ENCODE measurements around the gene DDX51. TPM values are rescaled to one million over a fixed set of nuclear protein-coding genes. Genes with fewer than 3 reads are reported as not detected.

Gene DDX51
- total RNA-seq, 1 donor from 2014 or later = 18.9 TPM

DNA sequence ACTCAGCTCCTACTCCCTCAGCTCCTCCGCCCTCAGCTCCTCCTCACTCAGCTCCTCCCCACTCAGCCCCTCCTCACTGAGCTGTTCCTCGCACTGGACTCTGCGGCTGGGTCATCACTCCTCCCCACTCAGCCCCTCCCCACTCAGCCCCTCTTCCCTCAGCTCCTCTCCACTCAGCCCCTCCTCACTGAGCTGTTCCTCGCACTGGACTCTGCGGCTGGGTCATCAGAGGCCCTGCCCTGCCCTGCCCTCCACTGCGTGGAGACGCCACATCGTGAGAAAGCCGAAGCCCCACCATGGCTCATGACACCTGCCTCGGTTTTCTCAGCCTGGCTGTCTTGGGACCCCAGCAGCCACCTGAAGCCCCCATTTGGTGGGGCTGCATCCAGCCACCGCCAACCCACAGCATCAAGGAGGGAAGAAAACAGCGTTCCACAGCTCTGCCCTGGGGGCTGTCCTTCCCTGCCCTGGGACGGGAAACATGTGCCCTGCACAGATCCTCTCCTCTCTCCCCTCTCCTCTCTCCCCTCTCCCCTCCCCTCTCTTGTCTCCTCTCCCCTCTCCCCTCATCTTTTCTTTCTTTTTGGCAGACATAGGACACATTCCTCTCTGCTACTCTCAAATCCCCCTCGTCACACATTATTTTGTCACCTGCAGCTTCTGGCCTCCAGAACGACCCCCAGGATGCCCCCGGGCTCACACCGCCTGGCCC is 17.8 kb upstream of the DDX51 start:
- TF ChIP-seq, protein P1, sequence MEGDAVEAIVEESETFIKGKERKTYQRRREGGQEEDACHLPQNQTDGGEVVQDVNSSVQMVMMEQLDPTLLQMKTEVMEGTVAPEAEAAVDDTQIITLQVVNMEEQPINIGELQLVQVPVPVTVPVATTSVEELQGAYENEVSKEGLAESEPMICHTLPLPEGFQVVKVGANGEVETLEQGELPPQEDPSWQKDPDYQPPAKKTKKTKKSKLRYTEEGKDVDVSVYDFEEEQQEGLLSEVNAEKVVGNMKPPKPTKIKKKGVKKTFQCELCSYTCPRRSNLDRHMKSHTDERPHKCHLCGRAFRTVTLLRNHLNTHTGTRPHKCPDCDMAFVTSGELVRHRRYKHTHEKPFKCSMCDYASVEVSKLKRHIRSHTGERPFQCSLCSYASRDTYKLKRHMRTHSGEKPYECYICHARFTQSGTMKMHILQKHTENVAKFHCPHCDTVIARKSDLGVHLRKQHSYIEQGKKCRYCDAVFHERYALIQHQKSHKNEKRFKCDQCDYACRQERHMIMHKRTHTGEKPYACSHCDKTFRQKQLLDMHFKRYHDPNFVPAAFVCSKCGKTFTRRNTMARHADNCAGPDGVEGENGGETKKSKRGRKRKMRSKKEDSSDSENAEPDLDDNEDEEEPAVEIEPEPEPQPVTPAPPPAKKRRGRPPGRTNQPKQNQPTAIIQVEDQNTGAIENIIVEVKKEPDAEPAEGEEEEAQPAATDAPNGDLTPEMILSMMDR (IDR thresholded peaks at IDR 0.05; ENCODE audit: insufficient read depth, low read length, poor library complexity, severe bottlenecking) = no peak
- DNase-seq (ENCODE audit: low read depth) = no peak
- Histone ChIP-seq H3K4me3 (ENCODE audit: low read depth, low read length) (no peak overlapping the region), H3K27me3 (ENCODE audit: control insufficient read depth, insufficient read depth, low read length) (peaks cover 28% of the 10 kb centered on the region), H3K36me3 (ENCODE audit: control insufficient read depth, insufficient read depth, low read length) (no peaks in the 10 kb centered on the region)

- TF ChIP-seq, protein P1 (IDR thresholded peaks at IDR 0.05; ENCODE audit: insufficient read depth, low read length, poor library complexity, severe bottlenecking) = no peak
- Histone ChIP-seq H3K27me3 (ENCODE audit: control insufficient read depth, insufficient read depth, low read length) (peaks cover 28% of the 10 kb centered on the region), H3K36me3 (ENCODE audit: control insufficient read depth, insufficient read depth, low read length) (no peaks in the 10 kb centered on the region), H3K4me3 (ENCODE audit: low read depth, low read length) (no peak overlapping the region)
- DNase-seq (ENCODE audit: low read depth) = no peak
Observed at GRCh38 chr12:132161036-132161781, 17.1 kb upstream of the DDX51 start.

DNA sequence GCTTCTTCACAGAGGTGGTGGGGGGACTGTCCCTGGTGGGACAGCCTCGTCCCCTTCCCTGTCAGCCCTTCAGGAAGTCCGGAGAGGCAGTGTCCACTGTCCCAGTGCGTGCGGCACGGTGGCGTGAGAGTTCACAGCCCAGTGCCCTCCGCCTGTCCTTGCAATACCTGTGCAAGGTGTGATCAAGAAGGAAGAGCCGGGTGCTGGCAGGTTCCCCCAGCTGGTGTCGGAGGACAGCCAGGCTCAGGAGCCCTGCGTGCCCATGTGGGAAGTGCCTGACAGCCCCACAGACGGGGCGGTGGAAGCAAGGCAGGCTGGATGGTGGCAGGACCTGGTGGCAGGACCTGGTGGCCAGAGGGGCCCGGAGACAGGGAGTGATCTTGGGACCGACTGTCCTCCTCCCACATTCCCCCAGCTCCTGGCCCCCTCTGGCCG is 16.5 kb upstream of the DDX51 start:
- Histone ChIP-seq H3K4me3 (ENCODE audit: low read depth, low read length) (no peak overlapping the region), H3K27me3 (ENCODE audit: control insufficient read depth, insufficient read depth, low read length) (peaks cover 28% of the 10 kb centered on the region), H3K36me3 (ENCODE audit: control insufficient read depth, insufficient read depth, low read length) (no peaks in the 10 kb centered on the region)
- TF ChIP-seq, protein P1 (IDR thresholded peaks at IDR 0.05; ENCODE audit: insufficient read depth, low read length, poor library complexity, severe bottlenecking) = no peak
- no peak for DNase-seq (ENCODE audit: low read depth)

DNA sequence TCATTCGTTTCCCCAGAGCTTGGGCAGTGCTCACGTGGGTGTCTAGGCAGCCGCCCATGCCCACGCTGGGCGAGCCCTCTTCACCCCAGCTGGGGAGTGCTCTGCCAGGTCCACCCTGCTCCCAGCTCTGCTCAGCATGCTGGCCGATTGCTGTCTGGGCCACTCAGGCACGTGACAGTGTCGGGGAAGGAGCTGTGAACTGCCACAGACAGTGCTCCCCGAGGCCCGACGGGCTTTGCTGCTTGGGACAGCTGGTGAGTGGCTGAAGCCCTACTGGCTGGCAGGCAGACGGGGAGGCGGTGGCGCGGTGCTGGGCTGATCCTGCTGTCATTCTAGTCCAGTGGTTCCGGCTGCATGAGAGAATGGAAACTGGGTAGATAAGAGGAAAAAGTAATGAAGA is 15.9 kb upstream of the DDX51 start:
- TF ChIP-seq, protein P1 (IDR thresholded peaks at IDR 0.05; ENCODE audit: insufficient read depth, low read length, poor library complexity, severe bottlenecking) = no peak
- H3K4me3 ChIP-seq (ENCODE audit: low read depth, low read length) = no peak overlapping the region
- peaks cover 32% of the 10 kb centered on the region for H3K27me3 ChIP-seq (ENCODE audit: control insufficient read depth, insufficient read depth, low read length)
- no peak for DNase-seq (ENCODE audit: low read depth)
- no peaks in the 10 kb centered on the region for H3K36me3 ChIP-seq (ENCODE audit: control insufficient read depth, insufficient read depth, low read length)

DNA sequence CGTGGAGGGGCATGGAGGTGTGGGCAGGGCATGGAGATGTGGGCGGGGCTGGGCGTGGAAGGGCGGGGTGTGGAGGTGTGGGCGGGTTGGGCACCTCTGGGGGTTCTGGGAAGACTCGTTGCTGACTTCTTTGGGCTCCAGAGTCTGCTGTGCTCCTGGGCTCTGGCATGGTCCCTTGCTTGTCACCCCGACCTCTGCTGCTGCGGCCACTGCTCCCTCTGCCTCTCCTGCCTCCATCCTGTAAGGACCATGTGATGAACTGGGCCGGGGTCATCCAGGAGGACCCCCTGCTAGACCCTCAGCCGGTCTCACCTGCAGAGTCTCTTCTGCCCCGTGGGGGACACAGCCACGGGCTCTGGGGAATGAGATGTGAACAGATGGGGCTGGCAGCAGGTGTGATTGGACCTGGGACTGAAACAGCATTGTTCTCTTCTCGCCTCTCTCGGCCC is 15.5 kb upstream of the DDX51 start:
- Histone ChIP-seq H3K4me3 (ENCODE audit: low read depth, low read length) (no peak overlapping the region), H3K36me3 (ENCODE audit: control insufficient read depth, insufficient read depth, low read length) (no peaks in the 10 kb centered on the region), H3K27me3 (ENCODE audit: control insufficient read depth, insufficient read depth, low read length) (peaks cover 35% of the 10 kb centered on the region)
- TF ChIP-seq, protein P1 (IDR thresholded peaks at IDR 0.05; ENCODE audit: insufficient read depth, low read length, poor library complexity, severe bottlenecking) = no peak
- no peak for DNase-seq (ENCODE audit: low read depth)
